ENCODE results near the gene YIPF5. TPM values are rescaled to one million over a fixed set of nuclear protein-coding genes. Genes with fewer than 3 reads are reported as not detected.

Gene YIPF5
- total RNA-seq, 1 donor from 2014 or later: 26.1 TPM

- intact Hi-C loops (cut with micrococcal nuclease): no loop called here
- TF ChIP-seq, protein P1, sequence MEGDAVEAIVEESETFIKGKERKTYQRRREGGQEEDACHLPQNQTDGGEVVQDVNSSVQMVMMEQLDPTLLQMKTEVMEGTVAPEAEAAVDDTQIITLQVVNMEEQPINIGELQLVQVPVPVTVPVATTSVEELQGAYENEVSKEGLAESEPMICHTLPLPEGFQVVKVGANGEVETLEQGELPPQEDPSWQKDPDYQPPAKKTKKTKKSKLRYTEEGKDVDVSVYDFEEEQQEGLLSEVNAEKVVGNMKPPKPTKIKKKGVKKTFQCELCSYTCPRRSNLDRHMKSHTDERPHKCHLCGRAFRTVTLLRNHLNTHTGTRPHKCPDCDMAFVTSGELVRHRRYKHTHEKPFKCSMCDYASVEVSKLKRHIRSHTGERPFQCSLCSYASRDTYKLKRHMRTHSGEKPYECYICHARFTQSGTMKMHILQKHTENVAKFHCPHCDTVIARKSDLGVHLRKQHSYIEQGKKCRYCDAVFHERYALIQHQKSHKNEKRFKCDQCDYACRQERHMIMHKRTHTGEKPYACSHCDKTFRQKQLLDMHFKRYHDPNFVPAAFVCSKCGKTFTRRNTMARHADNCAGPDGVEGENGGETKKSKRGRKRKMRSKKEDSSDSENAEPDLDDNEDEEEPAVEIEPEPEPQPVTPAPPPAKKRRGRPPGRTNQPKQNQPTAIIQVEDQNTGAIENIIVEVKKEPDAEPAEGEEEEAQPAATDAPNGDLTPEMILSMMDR (IDR thresholded peaks at IDR 0.05; ENCODE audit: borderline replicate concordance): peak; percentile 38
- peak overlapping the region; percentile 24 for H3K4me3 ChIP-seq
Observed at GRCh38 chr5:144191998-144192397, 21.5 kb upstream of the YIPF5 start.

DNA sequence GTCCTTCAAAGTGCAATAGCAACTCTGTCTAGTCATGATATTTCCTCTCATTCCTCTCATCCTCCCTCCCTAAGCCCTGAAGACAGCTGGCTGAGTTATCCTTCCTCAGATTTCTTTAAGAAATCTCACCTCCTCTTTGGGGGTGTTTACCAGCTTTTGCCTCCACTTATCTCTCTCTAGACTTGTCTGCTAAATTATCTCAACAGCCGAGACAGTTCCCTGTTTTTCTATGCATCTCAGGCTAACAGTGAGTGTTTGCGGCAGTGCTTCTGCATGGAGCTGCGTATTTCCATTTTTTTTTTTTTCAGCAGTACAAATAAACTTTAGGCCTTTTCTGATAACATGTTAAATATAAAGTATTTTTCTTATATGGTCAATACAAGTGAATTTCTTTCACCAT, 21.1 kb upstream of the YIPF5 start:
- peaks cover 28% of the 10 kb centered on the region for H3K27me3 ChIP-seq (ENCODE audit: low read depth)
- no peak for DNase-seq
- no peaks in the 10 kb centered on the region for H3K9me3 ChIP-seq (replicated peaks)
- H3K4me1 ChIP-seq: no peaks in the 10 kb centered on the region
- no peaks in the 10 kb centered on the region for H3K36me3 ChIP-seq
- H3K4me3 ChIP-seq: peak overlapping the region; percentile 24
- H3K27ac ChIP-seq (replicated peaks): no peak overlapping the region
- TF ChIP-seq, protein P1 (IDR thresholded peaks at IDR 0.05; ENCODE audit: borderline replicate concordance): no peak
- intact Hi-C loops (cut with micrococcal nuclease): no loop called here

More at GRCh38 chr5:144191998-144192397, 21.5 kb upstream of the YIPF5 start:
- Histone ChIP-seq H3K27me3 (ENCODE audit: low read depth) (peaks cover 33% of the 10 kb centered on the region), H3K4me1 (no peaks in the 10 kb centered on the region), H3K36me3 (no peaks in the 10 kb centered on the region), H3K27ac (replicated peaks) (no peak overlapping the region), H3K9me3 (replicated peaks) (no peaks in the 10 kb centered on the region)
- DNase-seq: no peak

GRCh38 chr5:144189800-144190429, 19.5 kb upstream of the YIPF5 start:
- intact Hi-C loops (cut with micrococcal nuclease): no loop called here
- Histone ChIP-seq H3K4me1 (no peaks in the 10 kb centered on the region), H3K9me3 (replicated peaks) (no peaks in the 10 kb centered on the region), H3K27me3 (ENCODE audit: low read depth) (peaks cover 15% of the 10 kb centered on the region), H3K4me3 (no peak overlapping the region), H3K27ac (replicated peaks) (no peak overlapping the region), H3K36me3 (no peaks in the 10 kb centered on the region)
- TF ChIP-seq, protein P1 (IDR thresholded peaks at IDR 0.05; ENCODE audit: borderline replicate concordance): no peak
- DNase-seq: no peak

- intact Hi-C loops (cut with micrococcal nuclease): no loop called here
- Histone ChIP-seq H3K4me3 (no peak overlapping the region), H3K9me3 (replicated peaks) (no peaks in the 10 kb centered on the region), H3K36me3 (no peaks in the 10 kb centered on the region), H3K27me3 (ENCODE audit: low read depth) (peaks cover 1% of the 10 kb centered on the region), H3K4me1 (no peaks in the 10 kb centered on the region), H3K27ac (replicated peaks) (no peak overlapping the region)
- TF ChIP-seq, protein P1 (IDR thresholded peaks at IDR 0.05; ENCODE audit: borderline replicate concordance): no peak
- DNase-seq: no peak
Observed at GRCh38 chr5:144187699-144188294, 17.3 kb upstream of the YIPF5 start.

DNA sequence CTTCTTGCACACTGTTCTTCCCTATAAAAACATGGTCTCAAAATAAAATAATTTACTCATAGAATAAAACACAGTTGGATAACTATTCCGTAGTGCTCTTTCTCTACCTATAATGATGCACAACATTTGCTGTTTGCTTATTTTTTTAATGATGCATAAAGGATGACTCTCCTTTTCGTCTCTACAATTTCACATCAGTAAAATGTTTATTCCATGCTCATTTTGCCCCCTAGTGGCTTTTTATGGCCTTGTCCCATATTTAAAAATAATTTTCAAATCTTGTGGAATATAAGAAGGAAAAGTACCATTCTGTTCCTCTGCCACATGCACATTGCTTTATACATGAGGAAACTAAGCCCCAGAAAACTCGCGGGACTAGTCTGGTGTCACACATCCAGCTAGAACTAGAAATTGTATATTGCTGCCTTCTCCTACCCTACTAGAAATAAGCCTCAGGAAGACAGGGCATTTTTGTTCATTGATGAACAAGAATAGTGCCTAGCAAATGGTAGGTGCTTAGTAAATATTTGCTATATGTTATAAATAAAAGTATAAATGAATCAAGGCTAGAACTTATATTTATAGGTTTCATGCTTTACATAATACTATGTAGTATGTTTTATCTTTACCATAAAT, 12.9 kb upstream of the YIPF5 start:
- H3K4me3 ChIP-seq: no peak overlapping the region
- no peaks in the 10 kb centered on the region for H3K9me3 ChIP-seq (replicated peaks)
- no peaks in the 10 kb centered on the region for H3K36me3 ChIP-seq
- H3K27me3 ChIP-seq (ENCODE audit: low read depth): no peaks in the 10 kb centered on the region
- TF ChIP-seq, protein P1 (IDR thresholded peaks at IDR 0.05; ENCODE audit: borderline replicate concordance): peak; percentile 78
- no peaks in the 10 kb centered on the region for H3K4me1 ChIP-seq
- intact Hi-C loops (cut with micrococcal nuclease): no loop called here
- DNase-seq: no peak
- no peak overlapping the region for H3K27ac ChIP-seq (replicated peaks)

Measured in left ventricle myocardium inferior (tissue), 1 donor.